SH-SY5Y (cell line): Measurements from ENCODE around the gene LCE5A.

ENCODE experiments used
- GATA2 ChIP-seq: IDR thresholded peaks from 2 replicates; pipeline ENCODE4 v1.6.1; 2011; ENCODE audit warnings: mild to moderate bottlenecking, low read depth, low read length
- GATA3 ChIP-seq: IDR thresholded peaks from 2 replicates; pipeline ENCODE4 v1.6.1; 2011; ENCODE audit warnings: low read depth, mild to moderate bottlenecking, low read length, moderate library complexity

LCE5A gene

GRCh38 chr1:152511596-152511995 is 993 bp downstream of the LCE5A start:
- TF ChIP-seq GATA2, result no peak
- no peak for TF ChIP-seq GATA3

GRCh38 chr1:152513081-152513480 is 2.5 kb downstream of the LCE5A start:
- TF ChIP-seq GATA2 (no peak), GATA3 (no peak)

- no peak for TF ChIP-seq GATA2
- TF ChIP-seq GATA3, result no peak
These were observed 4.3 kb downstream of the LCE5A start for GRCh38 chr1:152514715-152515433.

DNA sequence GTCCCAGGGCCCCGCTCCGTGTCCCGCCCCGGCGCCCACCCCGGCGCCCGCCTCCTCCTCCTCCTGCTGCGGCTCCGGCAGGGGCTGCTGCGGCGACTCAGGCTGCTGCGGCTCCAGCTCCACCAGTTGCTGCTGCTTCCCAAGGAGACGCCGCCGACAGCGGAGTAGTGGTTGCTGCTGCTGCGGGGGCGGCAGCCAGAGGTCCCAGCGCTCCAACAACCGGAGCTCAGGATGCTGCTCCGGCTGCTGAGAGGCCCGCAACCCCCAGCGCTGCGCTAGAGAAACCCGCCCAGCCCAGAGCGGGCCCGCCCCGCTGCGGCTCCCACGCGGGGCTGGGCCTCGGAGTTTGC is 4.8 kb downstream of the LCE5A start:
- no peak for TF ChIP-seq GATA2
- TF ChIP-seq GATA3, result no peak

DNA sequence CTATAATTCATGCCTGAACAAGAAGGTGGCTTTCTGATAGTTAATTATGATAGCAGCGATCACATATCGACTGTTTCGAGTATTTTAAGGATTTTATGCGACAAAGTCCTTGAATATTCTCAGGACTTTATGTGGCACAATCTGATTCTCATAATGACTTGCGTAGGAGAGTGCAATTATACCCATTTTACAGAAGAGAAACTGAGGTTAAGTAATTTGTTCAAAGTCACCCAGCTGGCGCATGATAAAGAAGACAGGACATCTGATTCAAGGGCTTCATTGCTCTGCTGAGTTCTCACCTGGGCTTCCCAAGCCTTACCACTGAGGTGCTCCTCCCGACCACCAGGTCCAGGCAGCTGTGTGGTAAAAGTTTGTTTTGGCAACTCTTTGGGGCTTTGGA is 5.5 kb downstream of the LCE5A start:
- TF ChIP-seq GATA2 (no peak), GATA3 (no peak)

- TF ChIP-seq GATA3 (no peak), GATA2 (no peak)
These were observed 6.7 kb downstream of the LCE5A start for GRCh38 chr1:152517237-152517811.

- TF ChIP-seq GATA2 (no peak), GATA3 (no peak)
These were observed 9.2 kb downstream of the LCE5A start for GRCh38 chr1:152519851-152520250.

DNA sequence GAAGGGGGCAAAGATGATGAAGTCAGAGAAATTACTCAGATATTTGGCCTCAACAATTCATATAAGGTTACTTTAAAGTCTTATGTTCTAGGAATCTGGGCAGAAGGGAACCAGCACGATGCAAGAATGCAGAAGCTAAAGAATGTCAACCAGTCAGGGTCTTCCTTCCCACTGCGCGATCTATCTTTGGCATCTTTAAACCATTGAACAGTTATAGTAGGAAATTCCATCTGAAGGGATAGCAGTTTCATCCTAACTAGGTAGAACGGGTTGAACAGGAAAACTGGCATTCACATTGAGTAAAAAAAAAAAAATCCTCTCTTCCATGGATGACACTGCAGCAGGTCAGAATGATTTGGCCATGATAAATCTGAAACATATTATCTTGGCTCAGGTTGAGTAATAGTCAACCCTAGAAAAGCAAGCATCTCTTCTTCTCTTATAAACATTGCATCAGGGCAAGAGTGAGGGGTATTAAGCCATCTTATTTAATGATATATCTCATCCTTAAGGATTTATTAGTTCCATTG is 10.0 kb downstream of the LCE5A start:
- TF ChIP-seq GATA2 (no peak), GATA3 (no peak)

GRCh38 chr1:152525080-152525641 is 14.6 kb downstream of the LCE5A start:
- TF ChIP-seq GATA2 (no peak), GATA3 (no peak)

GRCh38 chr1:152533327-152533938 is 22.8 kb downstream of the LCE5A start:
- TF ChIP-seq GATA2, result no peak
- no peak for TF ChIP-seq GATA3

DNA sequence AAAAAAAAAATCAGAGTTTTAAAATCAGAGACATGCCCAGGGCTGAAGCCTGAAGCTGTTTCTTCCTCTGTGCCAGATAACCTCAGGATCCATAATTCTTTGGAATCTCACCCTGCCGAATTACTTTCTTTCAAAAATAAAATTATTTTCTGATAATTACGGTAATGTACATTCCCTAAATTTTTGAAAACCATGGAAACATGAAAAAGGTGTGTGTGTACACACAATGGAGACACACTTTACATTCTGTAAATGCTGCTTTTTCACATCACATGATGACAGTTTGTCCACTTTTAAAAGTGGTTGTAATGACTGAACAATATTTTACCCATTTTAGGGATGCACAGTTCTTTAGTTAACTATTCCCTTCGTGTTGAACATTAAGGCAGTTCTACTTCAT is 25.2 kb downstream of the LCE5A start:
- TF ChIP-seq GATA2 (no peak), GATA3 (no peak)

DNA sequence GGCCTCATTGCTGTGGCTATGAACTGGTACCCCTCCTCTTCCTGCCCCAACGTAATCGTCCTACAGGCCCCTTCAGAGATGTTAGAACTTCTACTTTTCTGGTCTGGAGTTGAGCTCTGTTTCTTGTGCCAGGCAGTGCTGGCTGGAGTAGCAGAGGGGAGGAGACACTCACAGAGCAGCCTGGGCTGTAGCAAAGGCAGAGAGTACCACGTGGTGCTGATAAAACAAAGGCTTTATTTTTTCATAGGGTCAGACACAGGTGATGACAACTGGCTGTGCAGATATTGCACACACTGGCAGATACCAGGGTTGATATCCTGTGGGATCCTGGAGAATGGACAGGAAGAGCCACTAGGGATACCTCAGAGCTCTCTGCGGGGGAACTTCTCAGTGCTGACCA is 26.9 kb downstream of the LCE5A start:
- TF ChIP-seq GATA2 (no peak), GATA3 (no peak)

DNA sequence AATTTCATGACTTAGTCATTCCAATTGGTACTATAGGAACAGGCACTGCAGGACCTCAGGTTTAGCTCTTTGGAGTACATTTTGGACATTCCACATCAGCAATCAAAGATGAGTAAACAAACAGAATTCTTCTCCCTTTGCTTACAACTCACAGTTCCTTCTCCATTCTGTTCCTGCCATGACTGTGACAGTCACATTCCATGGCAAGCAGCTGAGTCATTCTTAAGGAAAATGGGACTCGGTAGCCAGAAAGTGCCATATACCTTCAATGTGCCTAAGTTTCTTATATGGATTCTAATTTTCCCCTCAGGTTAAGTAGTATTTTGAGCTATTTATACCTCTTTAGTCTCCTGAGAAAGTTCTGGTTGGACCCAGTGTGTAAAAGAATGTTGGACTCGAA is 29.3 kb downstream of the LCE5A start:
- TF ChIP-seq GATA3, result no peak
- TF ChIP-seq GATA2, result no peak

GRCh38 chr1:152543820-152544219 is 33.2 kb downstream of the LCE5A start:
- TF ChIP-seq GATA2 (no peak), GATA3 (no peak)

GRCh38 chr1:152546704-152547103 is 36.1 kb downstream of the LCE5A start:
- TF ChIP-seq GATA3 (no peak), GATA2 (no peak)
